ENCODE results near the gene CCDC170.
"Not testable (repeated sequence)": the region's sequence is repeated elsewhere in the genome, so short reads cannot be mapped to it uniquely, and the experiment has no call there.

Gene CCDC170

GRCh38 chr6:151493804-151494234, at the start of gene CCDC170:
CCDC170 (plus strand) TSS chr6:151494017; CDS start chr6:151494129, 112 bp downstream.
- H3K4me3 ChIP-seq (ENCODE audit: low read depth, low read length) = peak within 1 kb of the TSS; percentile 82
- no peaks in the 10 kb centered on the region for H3K27me3 ChIP-seq (ENCODE audit: insufficient read depth, low read depth, severe bottlenecking)
- TF ChIP-seq CTCF (IDR thresholded peaks at IDR 0.05; ENCODE audit: low read depth, low read length) = no peak
- H3K36me3 ChIP-seq = no peaks in the 10 kb centered on the region
- H3K9me3 ChIP-seq (ENCODE audit: severe bottlenecking) = no peaks in the 10 kb centered on the region
- no peak within 1 kb of the TSS for H3K27ac ChIP-seq
- peak; percentile 58 for DNase-seq

- peaks cover 31% of the 10 kb centered on the region for H3K36me3 ChIP-seq
- no peak for TF ChIP-seq CTCF (IDR thresholded peaks at IDR 0.05; ENCODE audit: low read depth, low read length)
- H3K27me3 ChIP-seq (ENCODE audit: insufficient read depth, low read depth, severe bottlenecking) = no peaks in the 10 kb centered on the region
- no peak overlapping the region for H3K27ac ChIP-seq
- no peak for DNase-seq
- H3K4me3 ChIP-seq (ENCODE audit: low read depth, low read length) = no peak overlapping the region
- no peaks in the 10 kb centered on the region for H3K9me3 ChIP-seq (ENCODE audit: severe bottlenecking)
Measured at GRCh38 chr6:151445482-151445881, 48.3 kb upstream of the CCDC170 start.

- DNase-seq = no peak
- Histone ChIP-seq H3K9me3 (ENCODE audit: severe bottlenecking) (no peaks in the 10 kb centered on the region), H3K36me3 (peaks cover 25% of the 10 kb centered on the region), H3K4me3 (ENCODE audit: low read depth, low read length) (no peak overlapping the region), H3K27me3 (ENCODE audit: insufficient read depth, low read depth, severe bottlenecking) (no peaks in the 10 kb centered on the region), H3K27ac (no peak overlapping the region)
- no peak for TF ChIP-seq CTCF (IDR thresholded peaks at IDR 0.05; ENCODE audit: low read depth, low read length)
Measured at GRCh38 chr6:151447237-151447636, 46.6 kb upstream of the CCDC170 start.

GRCh38 chr6:151448623-151449022, 45.2 kb upstream of the CCDC170 start:
- peak; percentile 28 for DNase-seq
- no peak for TF ChIP-seq CTCF (IDR thresholded peaks at IDR 0.05; ENCODE audit: low read depth, low read length)
- no peaks in the 10 kb centered on the region for H3K27me3 ChIP-seq (ENCODE audit: insufficient read depth, low read depth, severe bottlenecking)
- H3K4me3 ChIP-seq (ENCODE audit: low read depth, low read length) = no peak overlapping the region
- H3K27ac ChIP-seq = no peak overlapping the region
- H3K36me3 ChIP-seq = peaks cover 23% of the 10 kb centered on the region
- no peaks in the 10 kb centered on the region for H3K9me3 ChIP-seq (ENCODE audit: severe bottlenecking)

GRCh38 chr6:151450928-151451327, 42.9 kb upstream of the CCDC170 start:
- H3K36me3 ChIP-seq; H3K27me3 ChIP-seq (ENCODE audit: insufficient read depth, low read depth, severe bottlenecking); DNase-seq; H3K9me3 ChIP-seq (ENCODE audit: severe bottlenecking): not testable (repeated sequence)
- H3K27ac ChIP-seq = peak overlapping the region; percentile 85
- H3K4me3 ChIP-seq (ENCODE audit: low read depth, low read length) = peak overlapping the region; percentile 98

- Histone ChIP-seq H3K27me3 (ENCODE audit: insufficient read depth, low read depth, severe bottlenecking) (no peaks in the 10 kb centered on the region), H3K9me3 (ENCODE audit: severe bottlenecking) (no peaks in the 10 kb centered on the region), H3K36me3 (peaks cover 9% of the 10 kb centered on the region; the same call in 1 of the 2 replicates), H3K4me3 (ENCODE audit: low read depth, low read length) (peak overlapping the region; percentile 98), H3K27ac (peak overlapping the region; percentile 85)
- no peak for TF ChIP-seq CTCF (IDR thresholded peaks at IDR 0.05; ENCODE audit: low read depth, low read length)
- DNase-seq = no peak
Measured at GRCh38 chr6:151451417-151451949, 42.3 kb upstream of the CCDC170 start.

All from WERI-Rb-1 (cell line).